Myocyte (in vitro differentiated cells): ENCODE results near the gene BABAM2. TPM values are rescaled to one million over a fixed set of nuclear protein-coding genes. Genes with fewer than 3 reads are reported as not detected.

Experiments
- DNase-seq: peaks from one replicate; pipeline ENCODE4 v3.0.0-alpha.2; 2012; ENCODE audit warnings: low read depth
- total RNA-seq: library from RNA; depleted of rRNA; stranded (reverse); fragments of >200 nt; gene quantifications from 2 replicates; pipeline ENCODE4 v1.2.3, GENCODE V29; 2014

The BABAM2 gene
- total RNA-seq, 1 donor from 2014 or later = 34.6 TPM

DNA sequence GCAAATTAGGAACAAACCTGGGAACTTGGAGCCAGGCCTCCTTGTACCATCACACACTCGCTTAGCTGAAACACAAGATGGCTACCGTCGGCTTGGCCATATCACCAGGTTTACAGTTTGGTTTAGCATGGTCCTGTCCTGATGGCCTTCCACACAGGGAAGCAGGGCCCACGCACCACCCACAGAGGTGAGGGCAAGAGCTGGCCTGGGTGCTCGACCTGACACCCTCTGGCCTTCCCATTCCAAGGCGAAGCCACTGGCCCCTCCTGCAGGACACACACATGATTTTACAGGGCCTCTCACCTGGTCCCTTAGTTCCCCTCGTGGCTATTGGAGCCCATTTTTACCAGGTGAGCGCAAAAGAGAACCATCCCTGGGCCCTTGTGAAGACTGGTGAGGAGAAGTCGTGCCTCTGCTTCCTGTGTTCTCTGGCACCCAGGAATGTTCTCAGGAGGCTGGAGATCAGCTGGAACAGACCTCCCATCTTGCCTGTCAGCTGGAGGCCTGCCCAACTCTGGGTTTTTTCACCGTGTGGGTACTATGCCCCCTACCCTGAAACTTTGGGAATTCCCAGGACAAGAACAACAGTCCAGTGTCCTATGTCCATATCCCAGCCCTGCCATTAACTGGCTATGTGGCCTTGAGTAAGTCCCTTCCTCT lies 449.1 kb downstream of the BABAM2 start:
- no peak for DNase-seq

DNA sequence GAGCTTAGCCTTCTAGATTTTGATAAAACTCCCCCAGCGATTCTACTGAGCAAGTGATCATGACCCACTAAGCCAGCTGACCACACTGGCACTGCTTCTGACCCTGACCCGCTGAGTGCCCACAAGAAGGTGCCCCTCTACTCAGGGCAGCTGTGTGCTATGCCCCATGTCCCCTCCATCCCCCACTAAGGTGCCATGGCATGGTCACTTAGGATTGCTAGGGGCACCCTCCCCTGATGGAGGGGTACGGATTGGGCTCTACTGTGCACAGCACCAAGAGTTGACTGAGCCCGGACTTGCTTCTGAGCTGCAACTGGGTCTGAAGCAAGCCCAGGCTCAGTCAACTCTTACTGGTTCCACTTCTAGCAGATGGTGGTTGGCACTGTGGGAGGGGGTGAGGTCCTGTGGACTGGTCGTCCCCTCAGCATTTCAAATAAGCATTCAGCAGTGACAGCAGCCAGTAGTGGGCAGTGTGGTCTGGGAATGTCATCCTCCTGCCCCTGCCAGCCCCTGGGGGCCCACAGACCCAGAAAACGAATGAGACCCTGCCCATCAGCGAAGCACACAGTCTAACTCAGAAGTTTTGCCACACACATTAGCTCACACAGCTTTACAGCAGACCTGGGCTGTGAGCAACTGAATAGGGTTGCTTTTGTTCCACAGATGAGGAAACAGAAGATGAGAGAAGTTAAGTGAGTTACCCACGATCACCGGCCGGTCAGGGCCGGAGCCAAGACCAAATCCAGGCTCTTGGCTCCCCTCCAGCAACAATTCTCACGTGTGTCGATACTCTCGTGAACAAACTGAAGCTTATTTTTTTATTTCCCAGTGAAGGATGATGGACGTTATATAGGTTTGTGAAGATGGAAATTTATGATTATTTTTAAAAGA lies 450.0 kb downstream of the BABAM2 start:
- no peak for DNase-seq

DNA sequence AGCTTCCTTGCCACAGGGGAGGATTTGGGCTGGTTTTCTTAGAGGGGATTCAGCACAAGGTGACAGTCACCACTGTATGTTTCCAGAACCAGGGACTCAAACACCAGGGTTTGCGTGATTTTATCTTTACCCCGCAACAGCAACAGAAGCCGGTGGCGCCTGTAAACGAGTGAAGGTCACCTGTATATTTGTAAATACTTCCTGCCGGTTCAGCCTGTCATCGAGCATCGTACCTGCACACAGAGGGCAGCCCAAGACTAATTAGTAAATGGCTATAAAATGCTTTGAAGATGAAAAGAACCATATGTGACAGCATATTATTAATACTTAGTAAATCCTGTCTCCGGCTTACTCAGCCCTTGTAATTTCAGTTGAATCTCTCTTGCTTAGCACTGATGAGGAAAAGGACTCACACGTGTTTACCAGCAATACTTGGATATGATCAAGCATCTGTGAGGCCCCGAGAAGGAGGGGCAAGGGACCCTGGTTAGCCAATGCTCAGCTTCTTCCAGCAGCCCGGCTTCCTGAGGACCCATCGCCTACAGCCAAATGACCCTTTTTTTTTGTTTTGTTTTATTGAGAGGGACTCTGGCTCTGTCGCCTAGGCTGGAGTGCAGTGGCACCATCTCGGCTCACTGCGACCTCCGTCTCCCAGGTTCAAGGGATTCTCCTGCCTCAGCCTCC lies 450.8 kb downstream of the BABAM2 start:
- no peak for DNase-seq

DNA sequence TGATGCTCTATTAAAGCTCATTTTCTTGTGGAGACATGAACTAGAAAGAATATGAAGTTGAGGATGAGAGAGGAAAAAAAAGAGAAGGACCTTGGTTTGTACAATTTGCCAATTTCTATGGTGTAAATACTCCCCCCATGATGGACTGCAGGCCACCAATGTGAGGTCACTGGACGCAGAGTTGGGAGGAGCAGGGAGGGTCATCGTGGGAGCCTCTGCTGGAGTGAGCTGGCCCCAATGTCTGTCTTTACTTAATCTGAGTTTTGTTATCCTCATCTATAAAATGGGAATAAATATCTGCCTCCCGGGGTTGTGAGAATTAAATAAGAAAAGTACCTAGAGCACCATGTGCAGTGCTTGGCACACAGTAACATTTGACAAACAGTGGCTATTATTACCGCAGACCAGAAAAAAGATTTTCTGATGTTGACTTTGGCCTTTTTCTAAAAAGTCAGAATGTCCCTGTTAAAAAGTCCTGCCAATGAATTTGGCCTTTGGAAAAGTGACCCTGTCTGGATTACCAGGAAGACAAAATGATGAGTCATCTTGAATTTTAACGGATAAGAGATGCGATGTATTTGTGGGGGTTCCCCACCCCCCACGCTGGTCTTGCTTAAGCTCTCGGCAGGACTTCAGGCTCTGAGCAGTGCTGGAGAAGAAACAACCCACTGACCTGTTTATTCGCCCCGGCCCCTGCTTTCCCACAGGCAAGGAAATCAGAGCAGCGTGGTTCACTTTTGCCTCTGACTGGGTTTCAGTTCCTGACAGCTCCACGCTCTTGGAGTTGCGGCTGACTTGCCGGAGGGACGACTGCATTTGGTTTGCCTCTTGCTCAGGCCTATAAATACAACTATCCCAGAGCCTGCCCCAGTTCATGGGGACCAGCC lies 451.8 kb downstream of the BABAM2 start:
- DNase-seq = peak; percentile 71

DNA sequence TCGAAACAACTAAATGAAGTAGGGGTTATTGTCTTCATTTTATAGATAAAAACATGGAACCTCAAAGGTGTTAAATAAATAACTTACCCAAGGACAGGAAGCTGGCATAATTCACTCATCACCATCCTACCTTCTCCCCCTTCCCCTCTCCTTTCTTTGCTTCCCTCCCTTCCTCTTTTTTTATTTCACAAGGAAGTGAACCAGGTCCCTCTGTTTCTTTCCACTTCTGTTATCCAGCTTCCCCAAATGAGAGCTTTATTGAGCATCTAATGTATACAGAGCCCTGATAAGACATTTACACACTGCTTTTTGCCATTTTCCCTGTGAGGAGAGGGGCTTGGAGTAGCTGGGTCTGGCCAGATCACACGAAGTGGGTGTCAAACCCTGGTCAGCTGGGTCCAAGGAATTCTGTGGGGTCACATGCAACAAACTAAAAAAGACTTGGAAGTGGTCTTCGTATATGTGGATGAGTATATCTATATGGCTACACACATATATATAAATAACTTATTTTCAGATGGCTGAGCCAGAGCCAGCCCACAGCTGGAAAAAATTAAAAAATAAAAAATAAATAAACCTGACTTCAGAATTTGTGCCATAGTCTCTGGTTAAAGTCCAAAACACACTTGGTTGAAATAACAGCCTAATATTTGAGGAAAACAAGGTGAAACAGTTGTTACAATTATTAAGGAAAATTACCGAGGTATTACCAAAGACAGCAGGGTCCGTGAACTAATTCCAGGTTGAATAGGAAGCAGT lies 452.8 kb downstream of the BABAM2 start:
- DNase-seq = no peak

DNA sequence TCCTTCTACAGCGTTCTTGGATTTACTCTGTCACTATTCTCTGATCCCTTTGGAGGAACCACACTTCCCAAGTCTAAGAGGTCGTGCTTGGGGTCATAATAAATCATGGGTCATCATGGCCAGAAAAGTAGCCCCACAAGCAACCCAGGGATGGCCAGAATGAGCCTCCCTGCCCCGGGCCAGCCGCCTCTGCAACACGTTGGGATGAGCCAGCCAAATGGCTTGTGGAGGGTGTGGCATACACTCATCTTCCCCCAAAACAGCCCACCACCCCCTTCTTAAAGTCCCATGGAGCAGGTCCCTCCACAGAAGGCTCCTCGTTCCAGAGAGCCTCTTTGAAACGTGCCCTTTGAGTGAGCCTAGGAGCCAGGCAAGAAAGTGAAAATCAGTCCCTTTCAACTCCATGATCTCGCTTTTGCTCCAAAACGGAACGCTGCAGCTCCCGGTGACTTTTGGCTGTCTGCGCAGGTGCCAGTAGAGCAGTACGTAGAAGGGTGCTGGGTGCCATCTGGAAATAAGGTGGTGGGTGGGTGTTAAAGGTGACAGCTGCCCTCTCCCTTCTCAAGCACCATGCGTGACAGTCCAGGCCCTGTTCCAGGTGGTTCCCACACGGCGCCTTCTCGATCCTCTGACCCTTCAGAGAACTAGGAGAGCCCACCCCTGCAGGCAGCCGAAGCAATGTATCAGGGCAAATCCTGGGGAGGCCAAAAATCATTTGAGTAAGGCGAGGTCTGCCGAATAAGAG lies 453.6 kb downstream of the BABAM2 start:
- no peak for DNase-seq

DNA sequence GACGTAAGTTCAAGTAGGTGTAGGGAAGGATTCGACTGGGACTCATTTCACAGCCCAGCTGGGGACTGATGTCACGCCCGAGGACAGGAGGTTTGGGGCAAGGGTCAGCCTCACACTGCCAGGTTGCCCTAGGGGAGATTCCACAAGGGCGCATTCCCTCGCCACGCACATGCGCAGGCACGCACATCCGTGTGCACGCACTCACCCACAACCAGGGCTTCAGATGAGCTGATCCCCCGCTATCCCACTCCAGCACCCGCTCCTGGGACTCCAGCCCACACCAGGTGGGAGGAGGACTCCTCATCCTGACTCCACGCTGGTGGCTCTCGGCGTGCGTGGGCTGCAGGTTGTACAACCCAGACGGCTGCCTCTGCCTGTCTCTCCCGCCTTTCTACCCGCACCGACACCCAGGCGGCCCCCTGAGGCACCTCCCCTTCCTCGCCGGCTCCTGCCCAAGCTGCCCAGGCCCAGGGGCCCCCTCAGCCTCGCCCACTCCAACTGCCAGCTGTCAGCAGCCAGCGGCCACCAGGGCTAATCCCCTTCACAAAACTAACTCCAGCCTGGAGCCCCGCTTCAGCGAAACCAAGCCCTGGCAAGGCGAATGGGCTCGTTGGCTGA lies 454.3 kb downstream of the BABAM2 start:
- DNase-seq = no peak

DNA sequence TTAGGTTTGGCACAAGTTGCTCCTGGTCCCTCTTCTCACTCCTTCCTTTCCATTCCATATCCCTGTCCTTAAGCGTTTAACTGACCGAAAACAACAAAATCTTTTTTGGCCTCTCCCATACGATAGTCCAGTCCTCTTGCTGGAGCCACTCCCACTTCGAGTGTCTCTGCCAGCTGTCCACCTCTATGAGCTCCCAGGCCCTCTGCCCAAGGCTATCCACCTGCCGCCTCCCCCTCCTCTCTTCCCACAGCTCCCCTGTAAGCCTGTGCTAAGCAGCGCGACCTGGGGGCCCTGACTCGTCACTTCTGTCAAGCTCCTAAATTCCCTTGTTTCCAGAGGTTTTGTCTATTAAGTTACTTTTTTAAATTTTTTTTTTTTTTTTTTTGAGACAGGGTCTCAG lies 455.1 kb downstream of the BABAM2 start:
- DNase-seq = peak; percentile 68

DNA sequence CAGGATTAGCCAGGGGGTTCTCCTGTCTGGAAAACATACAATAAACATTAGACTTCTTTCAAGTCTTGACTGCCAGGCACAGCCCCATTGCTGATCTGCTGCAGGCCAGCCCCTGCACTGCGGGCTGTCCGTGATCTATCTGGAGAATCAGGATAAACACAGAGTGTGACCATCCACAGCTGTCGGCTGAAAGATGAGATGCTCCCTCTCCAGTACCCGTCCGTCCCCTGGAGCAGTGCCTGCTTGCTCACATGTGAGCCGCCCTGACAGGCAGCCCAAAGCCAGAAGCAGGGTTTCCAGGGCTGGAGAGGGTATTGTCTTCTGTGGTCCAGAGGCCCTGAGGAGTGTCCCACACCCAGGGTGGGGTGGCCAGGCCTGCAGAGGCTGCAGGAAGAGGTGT lies 456.1 kb downstream of the BABAM2 start:
- DNase-seq = peak; percentile 98

DNA sequence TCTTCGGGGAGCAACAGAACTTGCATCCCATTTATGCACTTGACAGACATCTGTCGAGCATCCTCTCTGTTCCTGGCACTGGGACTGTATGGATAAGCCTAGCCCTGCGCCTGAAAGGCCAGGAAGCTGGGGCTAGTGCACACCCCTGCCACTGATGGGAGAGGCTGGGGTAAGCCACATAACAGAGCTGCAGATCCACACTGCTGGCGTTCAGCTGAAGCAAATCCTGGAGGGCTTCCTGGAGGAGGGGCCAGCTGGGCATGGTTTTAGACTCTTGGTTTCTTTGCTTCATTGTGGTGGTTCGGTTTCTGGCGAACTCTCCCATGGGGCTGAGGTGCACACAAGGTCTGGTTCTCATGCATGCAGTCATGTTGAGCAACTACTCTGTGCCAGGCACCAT lies 456.7 kb downstream of the BABAM2 start:
- DNase-seq = no peak

DNA sequence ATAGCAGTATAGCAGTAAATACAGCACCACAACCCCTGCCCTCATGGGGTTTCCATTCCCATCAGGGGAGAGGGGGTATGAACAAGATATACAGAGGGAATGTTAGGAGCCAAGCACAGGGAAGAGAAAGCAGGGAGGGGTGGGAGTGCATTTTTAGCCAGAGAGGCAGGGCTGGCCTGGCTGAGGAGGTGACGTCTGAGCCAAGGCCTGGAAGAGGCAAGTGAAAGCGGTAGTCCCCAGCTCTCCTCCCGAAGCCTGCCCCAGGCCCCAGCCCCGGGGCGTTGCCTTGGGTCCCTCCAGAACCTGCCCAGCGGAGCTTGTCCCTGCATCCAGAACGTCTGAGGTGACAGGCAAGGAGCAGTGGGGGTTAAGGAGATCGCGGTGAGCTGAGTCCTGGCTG lies 457.1 kb downstream of the BABAM2 start:
- no peak for DNase-seq

DNA sequence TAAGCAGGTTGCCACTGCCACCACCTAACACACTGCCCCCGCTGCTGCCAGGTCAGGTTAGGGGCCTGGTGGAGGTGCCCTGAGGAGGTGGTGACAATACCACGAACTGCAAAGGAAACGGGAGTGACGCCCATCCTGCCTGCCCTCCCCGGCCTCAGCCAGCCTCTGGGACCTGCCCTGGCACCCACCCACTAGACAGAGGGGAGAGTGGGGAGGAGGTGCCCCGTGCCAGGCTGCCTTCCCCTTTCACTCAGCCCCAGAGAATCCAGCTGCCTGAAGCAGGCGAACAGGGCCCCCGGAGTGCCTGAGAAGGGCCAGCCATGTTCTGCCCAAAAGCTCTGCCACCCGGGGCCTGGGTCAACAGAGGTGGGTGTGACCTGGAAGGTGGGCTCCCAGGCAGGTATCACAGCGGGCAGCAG lies 457.6 kb downstream of the BABAM2 start:
- no peak for DNase-seq

DNA sequence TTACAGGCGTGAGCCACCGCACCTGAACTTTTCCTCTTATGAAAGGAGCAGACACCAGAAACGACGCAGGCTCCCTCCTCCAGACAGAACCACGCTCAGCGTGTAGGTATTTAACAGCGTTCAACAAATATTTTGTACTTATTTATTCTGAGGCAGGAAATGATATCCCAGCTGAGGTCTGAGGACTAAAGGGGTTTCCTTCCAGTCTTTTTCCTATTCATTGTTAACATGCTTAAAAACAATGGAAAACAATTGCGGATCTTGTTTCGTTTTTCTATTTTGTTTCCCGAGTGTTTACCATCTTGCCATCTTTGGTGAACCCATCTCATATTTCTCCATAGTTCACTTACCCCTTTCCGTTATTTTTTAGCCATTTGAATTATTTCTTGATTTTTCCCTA lies 458.4 kb downstream of the BABAM2 start:
- no peak for DNase-seq

DNA sequence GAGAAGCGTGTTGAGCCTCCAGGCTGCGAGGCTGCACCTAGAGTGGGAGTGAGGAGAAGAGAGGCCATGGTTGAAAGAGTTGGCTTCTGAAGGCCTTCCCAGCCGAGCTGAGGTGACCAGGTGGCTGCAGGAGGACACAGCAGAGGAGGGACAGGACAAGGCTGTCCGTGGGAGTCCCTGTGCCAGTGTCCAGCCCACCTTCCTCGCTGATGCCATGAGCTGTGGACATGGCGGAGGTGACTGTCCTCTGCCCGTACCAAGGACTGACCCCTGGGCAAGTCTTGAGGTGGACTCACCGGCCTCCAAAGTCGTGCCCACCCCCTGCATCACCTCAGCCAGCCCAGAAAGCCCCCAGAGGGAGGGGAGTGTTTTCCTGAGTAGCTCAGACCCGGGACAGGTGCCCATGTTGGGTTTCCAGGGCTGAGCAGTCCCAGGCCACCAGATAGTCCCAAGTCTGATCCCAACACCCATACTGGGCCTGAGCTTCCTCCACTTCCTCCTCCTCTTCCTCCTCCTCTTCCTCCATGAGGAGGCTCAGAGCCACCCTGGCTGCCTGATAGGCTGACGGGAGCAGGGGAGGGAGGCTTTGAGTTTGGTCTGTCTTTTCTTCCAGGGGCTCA lies 459.1 kb downstream of the BABAM2 start:
- no peak for DNase-seq

DNA sequence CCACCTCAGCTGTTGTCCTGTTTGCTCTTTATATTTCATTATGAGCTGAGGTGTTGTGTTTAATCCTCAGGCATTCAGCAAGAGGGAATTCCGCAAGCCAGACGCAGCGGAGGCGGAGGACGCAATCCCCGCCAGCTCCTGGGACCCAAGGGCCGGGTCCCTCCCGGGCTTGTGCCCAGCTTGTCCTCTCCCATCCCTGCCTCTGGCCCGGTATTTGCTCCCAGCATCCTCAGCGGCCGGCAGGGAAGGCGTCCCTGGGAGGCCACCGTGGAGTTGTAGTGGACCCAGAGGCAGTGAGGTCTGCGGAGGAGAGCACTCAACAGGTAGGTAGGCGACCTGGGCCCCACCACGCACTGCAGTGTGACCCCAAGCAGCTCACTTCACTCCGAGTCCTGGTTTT lies 459.7 kb downstream of the BABAM2 start:
- DNase-seq = no peak

DNA sequence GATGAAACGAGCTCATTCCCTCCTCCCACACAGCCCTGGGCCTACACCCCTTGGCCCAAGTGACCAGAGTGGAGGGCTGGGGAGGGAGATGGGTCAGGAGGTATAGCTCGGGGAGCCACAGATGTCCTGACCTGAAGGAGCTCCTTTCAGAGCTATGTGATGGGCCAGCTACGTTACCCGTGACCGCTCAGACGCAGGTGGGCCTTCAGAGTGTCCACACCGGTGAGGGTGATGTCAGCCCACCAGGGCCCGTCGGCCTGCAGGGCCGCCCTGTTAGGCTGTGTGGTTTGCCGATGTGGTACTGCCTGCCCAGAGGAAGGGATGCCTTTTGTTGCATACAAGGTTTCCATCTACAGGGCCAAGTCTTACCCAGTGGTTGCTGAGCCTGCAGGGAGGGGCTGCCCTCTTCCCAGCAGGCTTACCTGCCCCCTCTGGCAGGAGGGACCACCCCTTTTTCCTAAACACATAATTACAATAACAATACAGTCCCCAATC lies 460.3 kb downstream of the BABAM2 start:
- DNase-seq = no peak

DNA sequence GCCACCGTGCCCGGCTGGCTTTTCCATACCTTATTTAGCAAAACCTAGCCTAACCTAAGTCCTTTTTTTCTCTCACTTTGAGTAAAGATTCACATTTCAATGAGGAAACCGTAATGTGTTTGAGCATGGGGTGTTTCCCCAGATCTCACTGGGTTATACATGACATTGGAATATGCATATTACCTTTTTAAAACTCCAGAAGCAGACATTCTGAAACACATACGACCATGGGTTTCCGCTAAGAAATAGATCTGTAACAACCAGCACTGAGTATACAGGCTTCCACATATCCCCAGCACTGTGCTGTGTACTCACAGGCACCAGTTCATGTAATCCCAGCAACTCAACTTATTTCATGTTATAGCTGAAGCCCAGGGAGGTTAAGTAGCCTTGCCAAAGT lies 461.1 kb downstream of the BABAM2 start:
- no peak for DNase-seq

DNA sequence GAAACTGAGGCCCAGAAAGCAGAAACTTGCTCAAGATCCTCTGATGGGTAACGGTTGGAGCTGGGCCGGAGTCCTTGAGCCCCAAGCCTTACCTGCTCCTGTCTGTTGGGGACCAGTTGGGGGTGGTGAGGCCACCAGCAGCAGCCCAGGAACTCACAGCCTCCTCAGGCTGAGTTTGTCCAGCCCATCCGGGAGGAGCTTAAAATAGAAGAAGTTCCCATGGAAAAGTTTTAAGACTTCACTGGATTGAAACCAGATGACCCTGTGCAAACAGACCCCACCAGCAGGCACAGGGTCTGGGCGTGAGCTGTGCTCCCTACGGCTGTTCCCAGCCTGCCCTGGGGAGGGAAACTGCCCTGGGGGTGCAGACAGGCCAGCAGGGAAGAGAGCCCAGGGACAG lies 461.6 kb downstream of the BABAM2 start:
- DNase-seq = no peak
